ENCODE results near the gene OR6V1.
"Not testable (repeated sequence)": the region's sequence is repeated elsewhere in the genome, so short reads cannot be mapped to it uniquely, and the experiment has no call there.

The OR6V1 gene

GRCh38 chr7:143048827-143049226 is 3.3 kb upstream of the OR6V1 start:
- Mint-ChIP-seq H3K36me3 (ENCODE audit: insufficient read depth) (peaks cover 1% of the 10 kb centered on the region), H3K4me3 (no peak overlapping the region), H3K27ac (ENCODE audit: low read depth) (no peak overlapping the region), H3K9me3 (no peaks in the 10 kb centered on the region), H3K27me3 (peaks cover 51% of the 10 kb centered on the region), H3K4me1 (no peaks in the 10 kb centered on the region)
- no peak for ATAC-seq (replicated peaks; ENCODE audit: extremely low read depth, poor library complexity, severe bottlenecking)
- no peak for DNase-seq (ENCODE audit: low spot score in 2 of 2)

GRCh38 chr7:143049362-143049761 is 2.8 kb upstream of the OR6V1 start:
- no peak for ATAC-seq (replicated peaks; ENCODE audit: extremely low read depth, poor library complexity, severe bottlenecking)
- no peaks in the 10 kb centered on the region for H3K4me1 Mint-ChIP-seq

GRCh38 chr7:143050931-143051330 is 1.2 kb upstream of the OR6V1 start:
- H3K4me1 Mint-ChIP-seq, result no peaks in the 10 kb centered on the region
- H3K27ac Mint-ChIP-seq (ENCODE audit: low read depth), result no peak overlapping the region
- ATAC-seq (replicated peaks; ENCODE audit: extremely low read depth, poor library complexity, severe bottlenecking), result no peak
- no peaks in the 10 kb centered on the region for H3K9me3 Mint-ChIP-seq
- H3K36me3 Mint-ChIP-seq (ENCODE audit: insufficient read depth), result peaks cover 1% of the 10 kb centered on the region
- peaks cover 51% of the 10 kb centered on the region for H3K27me3 Mint-ChIP-seq
- no peak overlapping the region for H3K4me3 Mint-ChIP-seq
- no peak for DNase-seq (ENCODE audit: low spot score in 2 of 2)

More at GRCh38 chr7:143049362-143049761, 2.8 kb upstream of the OR6V1 start:
- Mint-ChIP-seq H3K36me3 (ENCODE audit: insufficient read depth) (peaks cover 1% of the 10 kb centered on the region), H3K9me3 (no peaks in the 10 kb centered on the region), H3K4me3 (no peak overlapping the region), H3K27ac (ENCODE audit: low read depth) (no peak overlapping the region), H3K27me3 (peaks cover 55% of the 10 kb centered on the region)
- no peak for DNase-seq (ENCODE audit: low spot score in 2 of 2)

- DNase-seq (ENCODE audit: low spot score in 2 of 2), result no peak
- Mint-ChIP-seq H3K4me1 (no peaks in the 10 kb centered on the region), H3K27ac (ENCODE audit: low read depth) (no peak overlapping the region), H3K9me3 (no peaks in the 10 kb centered on the region), H3K36me3 (ENCODE audit: insufficient read depth) (no peaks in the 10 kb centered on the region), H3K4me3 (no peak overlapping the region), H3K27me3 (peaks cover 34% of the 10 kb centered on the region)
- no peak for ATAC-seq (replicated peaks; ENCODE audit: extremely low read depth, poor library complexity, severe bottlenecking)
Observed at GRCh38 chr7:143054621-143055020, 2.5 kb downstream of the OR6V1 start.

GRCh38 chr7:143055754-143056153 is 3.6 kb downstream of the OR6V1 start:
- Mint-ChIP-seq H3K9me3 (no peaks in the 10 kb centered on the region), H3K27me3 (peaks cover 34% of the 10 kb centered on the region), H3K4me3 (no peak overlapping the region), H3K27ac (ENCODE audit: low read depth) (no peak overlapping the region), H3K4me1 (no peaks in the 10 kb centered on the region), H3K36me3 (ENCODE audit: insufficient read depth) (no peaks in the 10 kb centered on the region)
- DNase-seq (ENCODE audit: low spot score in 2 of 2) (no peak), ATAC-seq (replicated peaks; ENCODE audit: extremely low read depth, poor library complexity, severe bottlenecking) (no peak)

- no peak for ATAC-seq (replicated peaks; ENCODE audit: extremely low read depth, poor library complexity, severe bottlenecking)
- H3K27ac Mint-ChIP-seq (ENCODE audit: low read depth), result no peak overlapping the region
Observed at GRCh38 chr7:143063741-143064140, 11.6 kb downstream of the OR6V1 start.

GRCh38 chr7:143068446-143068845 is 16.3 kb downstream of the OR6V1 start:
- Mint-ChIP-seq H3K27ac (ENCODE audit: low read depth) (no peak overlapping the region), H3K4me1 (no peaks in the 10 kb centered on the region), H3K36me3 (ENCODE audit: insufficient read depth) (no peaks in the 10 kb centered on the region), H3K4me3 (no peak overlapping the region), H3K9me3 (no peaks in the 10 kb centered on the region), H3K27me3 (peaks cover 30% of the 10 kb centered on the region)
- ATAC-seq (replicated peaks; ENCODE audit: extremely low read depth, poor library complexity, severe bottlenecking) (no peak), DNase-seq (ENCODE audit: low spot score in 2 of 2) (no peak)

More at GRCh38 chr7:143063741-143064140, 11.6 kb downstream of the OR6V1 start:
- Mint-ChIP-seq H3K9me3 (no peaks in the 10 kb centered on the region), H3K4me1 (no peaks in the 10 kb centered on the region), H3K4me3 (no peak overlapping the region), H3K36me3 (ENCODE audit: insufficient read depth) (no peaks in the 10 kb centered on the region), H3K27me3 (peaks cover 19% of the 10 kb centered on the region)
- no peak for DNase-seq (ENCODE audit: low spot score in 2 of 2)

- no peak overlapping the region for H3K27ac Mint-ChIP-seq (ENCODE audit: low read depth)
- H3K36me3 Mint-ChIP-seq (ENCODE audit: insufficient read depth), result no peaks in the 10 kb centered on the region
- peaks cover 44% of the 10 kb centered on the region for H3K27me3 Mint-ChIP-seq
- H3K4me1 Mint-ChIP-seq, result no peaks in the 10 kb centered on the region
- H3K9me3 Mint-ChIP-seq, result no peaks in the 10 kb centered on the region
- H3K4me3 Mint-ChIP-seq, result no peak overlapping the region
- ATAC-seq (replicated peaks; ENCODE audit: extremely low read depth, poor library complexity, severe bottlenecking) (no peak), DNase-seq (ENCODE audit: low spot score in 2 of 2) (no peak)
Observed at GRCh38 chr7:143069912-143070500, 17.9 kb downstream of the OR6V1 start.

GRCh38 chr7:143073556-143073955 is 21.4 kb downstream of the OR6V1 start:
- peaks cover 74% of the 10 kb centered on the region for H3K27me3 Mint-ChIP-seq
- DNase-seq (ENCODE audit: low spot score in 2 of 2) (no peak), ATAC-seq (replicated peaks; ENCODE audit: extremely low read depth, poor library complexity, severe bottlenecking) (no peak)
- no peaks in the 10 kb centered on the region for H3K9me3 Mint-ChIP-seq
- H3K36me3 Mint-ChIP-seq (ENCODE audit: insufficient read depth), result no peaks in the 10 kb centered on the region
- H3K4me3 Mint-ChIP-seq, result no peak overlapping the region
- no peak overlapping the region for H3K27ac Mint-ChIP-seq (ENCODE audit: low read depth)
- no peaks in the 10 kb centered on the region for H3K4me1 Mint-ChIP-seq

- Mint-ChIP-seq H3K36me3 (ENCODE audit: insufficient read depth) (no peaks in the 10 kb centered on the region), H3K27ac (ENCODE audit: low read depth) (no peak overlapping the region), H3K27me3 (peaks cover 74% of the 10 kb centered on the region), H3K4me3 (no peak overlapping the region), H3K4me1 (no peaks in the 10 kb centered on the region), H3K9me3 (no peaks in the 10 kb centered on the region)
- ATAC-seq (replicated peaks; ENCODE audit: extremely low read depth, poor library complexity, severe bottlenecking), result no peak
- DNase-seq (ENCODE audit: low spot score in 2 of 2), result no peak
Observed at GRCh38 chr7:143074141-143074540, 22.0 kb downstream of the OR6V1 start.

GRCh38 chr7:143085109-143085508 is 33.0 kb downstream of the OR6V1 start:
- H3K4me3 Mint-ChIP-seq, result no peak overlapping the region
- no peak for DNase-seq (ENCODE audit: low spot score in 2 of 2)
- H3K36me3 Mint-ChIP-seq (ENCODE audit: insufficient read depth), result no peaks in the 10 kb centered on the region
- peaks cover 60% of the 10 kb centered on the region for H3K27me3 Mint-ChIP-seq
- no peaks in the 10 kb centered on the region for H3K4me1 Mint-ChIP-seq
- ATAC-seq (replicated peaks; ENCODE audit: extremely low read depth, poor library complexity, severe bottlenecking), result no peak
- H3K9me3 Mint-ChIP-seq, result peaks cover 16% of the 10 kb centered on the region
- no peak overlapping the region for H3K27ac Mint-ChIP-seq (ENCODE audit: low read depth)

- DNase-seq (ENCODE audit: low spot score in 2 of 2); H3K27ac Mint-ChIP-seq (ENCODE audit: low read depth); H3K4me3 Mint-ChIP-seq; ATAC-seq (replicated peaks; ENCODE audit: extremely low read depth, poor library complexity, severe bottlenecking); H3K4me1 Mint-ChIP-seq; H3K36me3 Mint-ChIP-seq (ENCODE audit: insufficient read depth): not testable (repeated sequence)
- Mint-ChIP-seq H3K27me3 (peaks cover 60% of the 10 kb centered on the region), H3K9me3 (peaks cover 16% of the 10 kb centered on the region)
Observed at GRCh38 chr7:143085610-143086009, 33.5 kb downstream of the OR6V1 start.

- not testable (repeated sequence) for H3K36me3 Mint-ChIP-seq (ENCODE audit: insufficient read depth); DNase-seq (ENCODE audit: low spot score in 2 of 2); H3K4me1 Mint-ChIP-seq; ATAC-seq (replicated peaks; ENCODE audit: extremely low read depth, poor library complexity, severe bottlenecking); H3K27ac Mint-ChIP-seq (ENCODE audit: low read depth); H3K4me3 Mint-ChIP-seq
- Mint-ChIP-seq H3K9me3 (peaks cover 21% of the 10 kb centered on the region), H3K27me3 (peaks cover 59% of the 10 kb centered on the region)
Observed at GRCh38 chr7:143088549-143089231, 36.5 kb downstream of the OR6V1 start.

Measured in central memory CD8-positive, alpha-beta T cell (primary cell).